C4-2B (cell line): Measurements from ENCODE around the gene PTGR3.

ENCODE experiments used
- H3K27ac ChIP-seq: fragments of 450-650 bp; 2 replicates; pipeline ENCODE4 v1.5.1; 2017
- CTCF ChIP-seq: fragments of 450-650 bp; conservative IDR thresholded peaks from 2 replicates; pipeline ENCODE4 v1.5.1; 2017; ENCODE audit warnings: mild to moderate bottlenecking
- ZFX ChIP-seq: fragments of 450-650 bp; IDR thresholded peaks from 2 replicates; pipeline ENCODE4 v1.6.1; 2017

The PTGR3 gene

GRCh38 chr18:75223687-75224347 lies 14.9 kb upstream of the PTGR3 start:
- no peak overlapping the region for H3K27ac ChIP-seq
- TF ChIP-seq CTCF = no peak
- no peak for TF ChIP-seq ZFX

GRCh38 chr18:75222407-75222806 lies 13.5 kb upstream of the PTGR3 start:
- TF ChIP-seq CTCF = no peak
- TF ChIP-seq ZFX = no peak
- no peak overlapping the region for H3K27ac ChIP-seq

GRCh38 chr18:75221897-75222296 lies 13.0 kb upstream of the PTGR3 start:
- TF ChIP-seq CTCF = no peak
- no peak for TF ChIP-seq ZFX

GRCh38 chr18:75221397-75221796 lies 12.5 kb upstream of the PTGR3 start:
- H3K27ac ChIP-seq = no peak overlapping the region
- TF ChIP-seq ZFX = no peak

More at GRCh38 chr18:75221897-75222296, 13.0 kb upstream of the PTGR3 start:
- H3K27ac ChIP-seq = no peak overlapping the region

GRCh38 chr18:75220551-75221355 lies 11.8 kb upstream of the PTGR3 start:
- TF ChIP-seq ZFX (no peak), CTCF (no peak)
- H3K27ac ChIP-seq = no peak overlapping the region

GRCh38 chr18:75219745-75220375 lies 10.9 kb upstream of the PTGR3 start:
- TF ChIP-seq CTCF = no peak
- no peak for TF ChIP-seq ZFX
- no peak overlapping the region for H3K27ac ChIP-seq

- TF ChIP-seq CTCF (no peak), ZFX (no peak)
- H3K27ac ChIP-seq = no peak overlapping the region; the same call in 1 of the 2 replicates
Observed at GRCh38 chr18:75218065-75218923, 9.4 kb upstream of the PTGR3 start.
